K562 (cell line): ENCODE results near the gene SLC6A20. TPM values are rescaled to one million over a fixed set of nuclear protein-coding genes. Genes with fewer than 3 reads are reported as not detected.
A peak's percentile ranks its signal among the peaks of the same experiment; 100 is the strongest.

Experiments
- ARID3A ChIP-seq: IDR thresholded peaks from 2 replicates; pipeline ENCODE4 v1.6.1; 2012; ENCODE audit warnings: low read depth, low read length, improper control_type of control experiment, borderline replicate concordance
- ARNT ChIP-seq, 2 experiments: fragments of 450-650 bp; IDR thresholded peaks; 2 replicates each; pipeline ENCODE4 v1.6.1; 2016; ENCODE audit warnings: mild to moderate bottlenecking in 1 of 2
- ASH1L ChIP-seq: fragments of 450-650 bp; IDR thresholded peaks from 2 replicates; pipeline ENCODE4 v1.6.1; 2018; ENCODE audit warnings: borderline replicate concordance, mild to moderate bottlenecking, low read depth; ENCODE audit not compliant: partially characterized antibody
- BHLHE40 ChIP-seq: IDR thresholded peaks from 2 replicates; pipeline ENCODE4 v1.6.1; 2011; ENCODE audit warnings: low read length, improper control_type of control experiment
- C11orf30 ChIP-seq: fragments of 450-650 bp; IDR thresholded peaks from 2 replicates; pipeline ENCODE4 v1.6.1; 2016; ENCODE audit warnings: low read depth, mild to moderate bottlenecking
- CBX3 ChIP-seq, 2 experiments: IDR thresholded peaks; 1 replicate in 1 of 2; 2 replicates in 1 of 2; pipeline ENCODE4 v1.6.1; 2012; ENCODE audit warnings: inconsistent platforms in 2 of 2, low read length in 2 of 2, borderline replicate concordance in 1 of 2, control low read depth in 1 of 2
- CC2D1A ChIP-seq: fragments of 450-650 bp; IDR thresholded peaks from 2 replicates; pipeline ENCODE4 v1.6.1; 2017; ENCODE audit warnings: mild to moderate bottlenecking
- GATAD2B ChIP-seq: fragments of 450-650 bp; IDR thresholded peaks from 2 replicates; pipeline ENCODE4 v1.6.1; 2017; ENCODE audit warnings: mild to moderate bottlenecking, borderline replicate concordance
- HCFC1 ChIP-seq: IDR thresholded peaks from 2 replicates; pipeline ENCODE4 v1.6.1; 2012; ENCODE audit warnings: low read depth, low read length, improper control_type of control experiment
- JUN ChIP-seq, 2 experiments: sonication (generic) in 1 of 2; formaldehyde crosslinking in 1 of 2; IDR thresholded peaks; 2 replicates each; pipeline versions ENCODE4 v1.6.1 to v1.8.0; 2012 to 2022; ENCODE audit warnings: borderline replicate concordance in 2 of 2, mild to moderate bottlenecking in 2 of 2, improper control_type of control experiment in 1 of 2, low read depth in 1 of 2, low read length in 1 of 2, missing genetic modification reagents in 1 of 2
- MCM2 ChIP-seq: fragments of 450-650 bp; IDR thresholded peaks from 2 replicates; pipeline ENCODE4 v1.6.1; 2017; ENCODE audit warnings: low read depth, mild to moderate bottlenecking
- MCM5 ChIP-seq: fragments of 450-650 bp; IDR thresholded peaks from 2 replicates; pipeline ENCODE4 v1.6.1; 2016; ENCODE audit warnings: low read depth
- MXD1 ChIP-seq: fragments of 250-450 bp; sonication (Bioruptor Pico); IDR thresholded peaks from 2 replicates; pipeline ENCODE4 v1.8.0; 2021; ENCODE audit warnings: borderline replicate concordance, mild to moderate bottlenecking, moderate library complexity; ENCODE audit not compliant: poor library complexity, severe bottlenecking
- RBFOX2 ChIP-seq: fragments of 200-400 bp; formaldehyde crosslinking; IDR thresholded peaks from 2 replicates; pipeline ENCODE4 v1.6.1; 2017; ENCODE audit warnings: low read depth, mild to moderate bottlenecking, low read length, moderate library complexity
- SAP30 ChIP-seq: fragments of 200-600 bp; sonication (generic); IDR thresholded peaks from 2 replicates; pipeline ENCODE4 v1.6.1; 2012; ENCODE audit warnings: borderline replicate concordance, low read depth, mild to moderate bottlenecking, moderate library complexity, low read length, control low read depth, inconsistent platforms; ENCODE audit not compliant: insufficient read depth, poor library complexity, severe bottlenecking
- ZNF277 ChIP-seq: fragments of 250-450 bp; sonication (Bioruptor Pico); IDR thresholded peaks from 2 replicates; pipeline ENCODE4 v1.8.0; 2022; ENCODE audit warnings: inconsistent platforms, mild to moderate bottlenecking, moderate library complexity, borderline replicate concordance
- ZNF311 ChIP-seq: fragments of 250-450 bp; sonication (Bioruptor Pico); IDR thresholded peaks from 2 replicates; pipeline ENCODE4 v1.4.0; 2020; ENCODE audit warnings: mild to moderate bottlenecking, moderate library complexity
- ZNF316 ChIP-seq: fragments of 450-650 bp; IDR thresholded peaks from 2 replicates; pipeline ENCODE4 v1.6.1; 2016
- ZNF518B ChIP-seq: fragments of 250-450 bp; sonication (Bioruptor Pico); IDR thresholded peaks from 2 replicates; pipeline ENCODE4 v1.5.0; 2021; ENCODE audit warnings: mild to moderate bottlenecking, moderate library complexity
- ZNF561 ChIP-seq: fragments of 450-650 bp; formaldehyde crosslinking; conservative IDR thresholded peaks from 2 replicates; pipeline ENCODE4 v1.4.0; 2020; ENCODE audit warnings: mild to moderate bottlenecking, moderate library complexity
- ZNF764 ChIP-seq: fragments of 250-450 bp; sonication (Bioruptor Pico); IDR thresholded peaks from 2 replicates; pipeline ENCODE4 v1.4.0; 2020; ENCODE audit warnings: low read depth, mild to moderate bottlenecking, moderate library complexity
- polyA plus RNA-seq, 8 experiments: library from polyadenylated mRNA; depleted of rRNA in 4 of 8; stranded (reverse) in 5 of 8; unstranded in 3 of 8; fragments of >200 nt; fragmentation: Nextera tagmentation in 2 of 8; fragmentation: Illumina TruSeq in 1 of 8; extraction: Ambion mirVana in 2 of 8; extraction: Trizol in 1 of 8; gene quantifications; 2 replicates each; pipeline versions ENCODE4 v1.2.1 to v1.2.3, GENCODE V29; 2011 to 2014; ENCODE audit warnings: inconsistent platforms in 1 of 8, missing spikeins in 1 of 8
- total RNA-seq, 7 experiments: library from RNA; depleted of rRNA in 6 of 7; stranded (reverse); fragments of >200 nt in 6 of 7; fragmentation: Illumina TruSeq in 2 of 7; extraction: Trizol in 2 of 7; gene quantifications; 2 replicates each; pipeline versions ENCODE4 v1.2.1 to v1.2.3, GENCODE V29; 2011 to 2021; ENCODE audit warnings: low replicate concordance in 1 of 7

Gene SLC6A20
- total and polyA plus RNA-seq, 9 of the 15 experiments (the other 6 are each of a cell fraction or from before 2014, with no cell fraction given) = not detected

- peak; percentile 39 to 52; a peak in 1 of 4 replicates for TF ChIP-seq ARNT (IDR thresholded peaks at IDR 0.05)
- TF ChIP-seq HCFC1 = peak; percentile 66
- TF ChIP-seq ZNF277 (CRISPR knock-in tag) = no peak
- peak; percentile 83 for TF ChIP-seq C11orf30
- TF ChIP-seq MCM5 = no peak
- no peak for TF ChIP-seq ZNF764 (CRISPR knock-in tag)
- no peak for TF ChIP-seq MXD1 (CRISPR knock-in tag)
- TF ChIP-seq ASH1L = peak; percentile 43
- no peak for TF ChIP-seq ZNF561 (CRISPR knock-in tag)
- peak; percentile 82 for TF ChIP-seq CC2D1A
- TF ChIP-seq GATAD2B = no peak
- peak; percentile 37; the same call in 1 of the 2 replicates for TF ChIP-seq ZNF316
- TF ChIP-seq RBFOX2 = peak; percentile 76
- TF ChIP-seq ZNF518B (CRISPR knock-in tag) = no peak
- no peak for TF ChIP-seq MCM2
- peak in 1 of 2 experiments; percentile 98; a peak in 2 of 3 replicates for TF ChIP-seq CBX3 (IDR thresholded peaks at IDR 0.05; ENCODE audit: borderline replicate concordance in 1 of 2, low read length in 2 of 2)
- peak; percentile 99 for TF ChIP-seq BHLHE40
- peak; percentile 84 for TF ChIP-seq JUN (IDR thresholded peaks at IDR 0.05; ENCODE audit: borderline replicate concordance, low read depth, low read length)
- no peak for TF ChIP-seq JUN (CRISPR knock-in tag; IDR thresholded peaks at IDR 0.05; ENCODE audit: borderline replicate concordance)
- TF ChIP-seq SAP30 = peak; percentile 99
- TF ChIP-seq ZNF311 (CRISPR knock-in tag) = no peak
- TF ChIP-seq ARID3A = no peak
Observed at GRCh38 chr3:45841757-45842491, 45.6 kb upstream of the SLC6A20 start, which contains the start of gene LZTFL1 (continued).
